ENCODE measurements around the gene HSD17B14. TPM values are rescaled to one million over a fixed set of nuclear protein-coding genes. Genes with fewer than 3 reads are reported as not detected.
A peak's percentile ranks its signal among the peaks of the same experiment; 100 is the strongest.

The HSD17B14 gene
- total and polyA plus RNA-seq, 9 of the 15 experiments (the other 6 are each of a cell fraction or from before 2014, with no cell fraction given), result 0.16 TPM; not detected in 8

DNA sequence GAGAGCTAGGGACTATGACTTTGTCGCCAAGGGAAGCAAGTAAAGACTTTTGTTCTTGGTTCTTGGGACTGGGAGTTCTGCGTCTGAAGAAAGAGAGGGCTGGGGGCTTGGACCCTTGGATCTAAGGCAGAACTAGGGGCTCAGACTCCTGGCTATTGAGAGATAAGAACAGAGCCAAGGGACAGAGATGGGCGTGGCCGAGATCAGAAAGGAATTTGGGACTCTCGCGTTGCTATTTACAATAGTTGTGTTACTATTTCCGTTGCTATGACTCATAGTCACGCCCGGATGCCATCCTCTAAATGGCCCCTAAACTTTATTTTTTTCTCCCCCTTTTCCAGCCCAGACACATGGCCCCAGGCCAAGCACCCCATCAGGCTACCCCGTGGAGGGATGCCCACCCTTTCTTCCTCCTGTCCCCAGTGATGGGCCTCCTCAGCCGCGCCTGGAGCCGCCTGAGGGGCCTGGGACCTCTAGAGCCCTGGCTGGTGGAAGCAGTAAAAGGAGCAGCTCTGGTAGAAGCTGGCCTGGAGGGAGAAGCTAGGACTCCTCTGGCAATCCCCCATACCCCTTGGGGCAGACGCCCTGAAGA, 36.7 kb upstream of the HSD17B14 start (continued):
- TF ChIP-seq BRD4 (IDR thresholded peaks at IDR 0.05) (0 out of 2 replicates have a peak, but pooled peaks have one; percentile 12), DPF2 (IDR thresholded peaks at IDR 0.05) (peak; percentile 60; the same call in 1 of the 2 replicates), CHD1 (IDR thresholded peaks at IDR 0.05; ENCODE audit: low read length) (peak; percentile 82), PURB (CRISPR knock-in tag; IDR thresholded peaks at IDR 0.05; ENCODE audit: low read depth) (no peak), ZFX (CRISPR knock-in tag; IDR thresholded peaks at IDR 0.05) (0 out of 2 replicates have a peak, but pooled peaks have one; percentile 61), PHB2 (IDR thresholded peaks at IDR 0.05; ENCODE audit: low read depth) (no peak), FOXK2 (conservative IDR thresholded peaks at IDR 0.05 in 1 of 2, IDR thresholded peaks at IDR 0.05 in 1 of 2; ENCODE audit: low read depth in 2 of 2) (peak; percentile 89 to 94), ZKSCAN8 (CRISPR knock-in tag; IDR thresholded peaks at IDR 0.05) (0 out of 2 replicates have a peak, but pooled peaks have one; percentile 5)
- TF ChIP-seq, protein P1, sequence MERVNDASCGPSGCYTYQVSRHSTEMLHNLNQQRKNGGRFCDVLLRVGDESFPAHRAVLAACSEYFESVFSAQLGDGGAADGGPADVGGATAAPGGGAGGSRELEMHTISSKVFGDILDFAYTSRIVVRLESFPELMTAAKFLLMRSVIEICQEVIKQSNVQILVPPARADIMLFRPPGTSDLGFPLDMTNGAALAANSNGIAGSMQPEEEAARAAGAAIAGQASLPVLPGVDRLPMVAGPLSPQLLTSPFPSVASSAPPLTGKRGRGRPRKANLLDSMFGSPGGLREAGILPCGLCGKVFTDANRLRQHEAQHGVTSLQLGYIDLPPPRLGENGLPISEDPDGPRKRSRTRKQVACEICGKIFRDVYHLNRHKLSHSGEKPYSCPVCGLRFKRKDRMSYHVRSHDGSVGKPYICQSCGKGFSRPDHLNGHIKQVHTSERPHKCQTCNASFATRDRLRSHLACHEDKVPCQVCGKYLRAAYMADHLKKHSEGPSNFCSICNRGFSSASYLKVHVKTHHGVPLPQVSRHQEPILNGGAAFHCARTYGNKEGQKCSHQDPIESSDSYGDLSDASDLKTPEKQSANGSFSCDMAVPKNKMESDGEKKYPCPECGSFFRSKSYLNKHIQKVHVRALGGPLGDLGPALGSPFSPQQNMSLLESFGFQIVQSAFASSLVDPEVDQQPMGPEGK (CRISPR knock-in tag; IDR thresholded peaks at IDR 0.05; ENCODE audit: borderline replicate concordance), result 0 out of 2 replicates have a peak, but pooled peaks have one; percentile 4
- TF ChIP-seq, protein P2, sequence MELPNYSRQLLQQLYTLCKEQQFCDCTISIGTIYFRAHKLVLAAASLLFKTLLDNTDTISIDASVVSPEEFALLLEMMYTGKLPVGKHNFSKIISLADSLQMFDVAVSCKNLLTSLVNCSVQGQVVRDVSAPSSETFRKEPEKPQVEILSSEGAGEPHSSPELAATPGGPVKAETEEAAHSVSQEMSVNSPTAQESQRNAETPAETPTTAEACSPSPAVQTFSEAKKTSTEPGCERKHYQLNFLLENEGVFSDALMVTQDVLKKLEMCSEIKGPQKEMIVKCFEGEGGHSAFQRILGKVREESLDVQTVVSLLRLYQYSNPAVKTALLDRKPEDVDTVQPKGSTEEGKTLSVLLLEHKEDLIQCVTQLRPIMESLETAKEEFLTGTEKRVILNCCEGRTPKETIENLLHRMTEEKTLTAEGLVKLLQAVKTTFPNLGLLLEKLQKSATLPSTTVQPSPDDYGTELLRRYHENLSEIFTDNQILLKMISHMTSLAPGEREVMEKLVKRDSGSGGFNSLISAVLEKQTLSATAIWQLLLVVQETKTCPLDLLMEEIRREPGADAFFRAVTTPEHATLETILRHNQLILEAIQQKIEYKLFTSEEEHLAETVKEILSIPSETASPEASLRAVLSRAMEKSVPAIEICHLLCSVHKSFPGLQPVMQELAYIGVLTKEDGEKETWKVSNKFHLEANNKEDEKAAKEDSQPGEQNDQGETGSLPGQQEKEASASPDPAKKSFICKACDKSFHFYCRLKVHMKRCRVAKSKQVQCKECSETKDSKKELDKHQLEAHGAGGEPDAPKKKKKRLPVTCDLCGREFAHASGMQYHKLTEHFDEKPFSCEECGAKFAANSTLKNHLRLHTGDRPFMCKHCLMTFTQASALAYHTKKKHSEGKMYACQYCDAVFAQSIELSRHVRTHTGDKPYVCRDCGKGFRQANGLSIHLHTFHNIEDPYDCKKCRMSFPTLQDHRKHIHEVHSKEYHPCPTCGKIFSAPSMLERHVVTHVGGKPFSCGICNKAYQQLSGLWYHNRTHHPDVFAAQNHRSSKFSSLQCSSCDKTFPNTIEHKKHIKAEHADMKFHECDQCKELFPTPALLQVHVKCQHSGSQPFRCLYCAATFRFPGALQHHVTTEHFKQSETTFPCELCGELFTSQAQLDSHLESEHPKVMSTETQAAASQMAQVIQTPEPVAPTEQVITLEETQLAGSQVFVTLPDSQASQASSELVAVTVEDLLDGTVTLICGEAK (IDR thresholded peaks at IDR 0.05), result peak; percentile 52
- TF ChIP-seq, protein P2 (CRISPR knock-in tag; IDR thresholded peaks at IDR 0.05), result no peak
- TF ChIP-seq, protein P3, sequence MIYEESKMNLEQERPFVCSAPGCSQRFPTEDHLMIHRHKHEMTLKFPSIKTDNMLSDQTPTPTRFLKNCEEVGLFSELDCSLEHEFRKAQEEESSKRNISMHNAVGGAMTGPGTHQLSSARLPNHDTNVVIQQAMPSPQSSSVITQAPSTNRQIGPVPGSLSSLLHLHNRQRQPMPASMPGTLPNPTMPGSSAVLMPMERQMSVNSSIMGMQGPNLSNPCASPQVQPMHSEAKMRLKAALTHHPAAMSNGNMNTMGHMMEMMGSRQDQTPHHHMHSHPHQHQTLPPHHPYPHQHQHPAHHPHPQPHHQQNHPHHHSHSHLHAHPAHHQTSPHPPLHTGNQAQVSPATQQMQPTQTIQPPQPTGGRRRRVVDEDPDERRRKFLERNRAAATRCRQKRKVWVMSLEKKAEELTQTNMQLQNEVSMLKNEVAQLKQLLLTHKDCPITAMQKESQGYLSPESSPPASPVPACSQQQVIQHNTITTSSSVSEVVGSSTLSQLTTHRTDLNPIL (CRISPR knock-in tag; IDR thresholded peaks at IDR 0.05), result no peak

All from K562 (cell line).